ENCODE data around the gene GMNC. TPM values are rescaled to one million over a fixed set of nuclear protein-coding genes. Genes with fewer than 3 reads are reported as not detected.

Gene GMNC
- polyA plus RNA-seq, 3 donors from 2014 or later, result not detected

DNA sequence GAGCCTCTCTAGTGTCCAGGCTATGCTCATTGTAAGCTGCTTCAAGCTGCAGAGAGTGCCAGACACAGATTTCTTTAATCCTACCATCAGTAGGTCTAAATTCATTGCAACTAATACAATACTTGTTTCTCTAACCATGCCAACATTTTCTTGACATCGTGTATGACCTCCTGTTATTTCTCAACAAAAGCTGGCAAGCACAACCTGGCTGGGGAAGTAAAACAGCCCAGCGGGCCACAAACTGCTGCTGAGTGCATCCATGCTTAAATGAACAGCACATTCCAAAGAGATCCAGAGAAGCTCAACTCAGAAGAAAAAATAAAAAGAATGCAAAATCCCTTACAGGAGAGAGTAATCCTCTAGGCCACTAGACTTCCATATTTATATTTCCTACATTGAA is 36.5 kb downstream of the GMNC start:
- H3K27me3 Mint-ChIP-seq (ENCODE audit: low read depth in 3 of 3), result no peaks in the 10 kb centered on the region
- DNase-seq, result no peak
- H3K4me3 Mint-ChIP-seq, result no peak overlapping the region
- no peaks in the 10 kb centered on the region for H3K4me1 Mint-ChIP-seq
- H3K27ac Mint-ChIP-seq, result no peak overlapping the region
- H3K9me3 Mint-ChIP-seq, result peaks cover 0 to 19% (median 6%) of the 10 kb centered on the region in 6 donors
- no peaks in the 10 kb centered on the region for H3K36me3 Mint-ChIP-seq

DNA sequence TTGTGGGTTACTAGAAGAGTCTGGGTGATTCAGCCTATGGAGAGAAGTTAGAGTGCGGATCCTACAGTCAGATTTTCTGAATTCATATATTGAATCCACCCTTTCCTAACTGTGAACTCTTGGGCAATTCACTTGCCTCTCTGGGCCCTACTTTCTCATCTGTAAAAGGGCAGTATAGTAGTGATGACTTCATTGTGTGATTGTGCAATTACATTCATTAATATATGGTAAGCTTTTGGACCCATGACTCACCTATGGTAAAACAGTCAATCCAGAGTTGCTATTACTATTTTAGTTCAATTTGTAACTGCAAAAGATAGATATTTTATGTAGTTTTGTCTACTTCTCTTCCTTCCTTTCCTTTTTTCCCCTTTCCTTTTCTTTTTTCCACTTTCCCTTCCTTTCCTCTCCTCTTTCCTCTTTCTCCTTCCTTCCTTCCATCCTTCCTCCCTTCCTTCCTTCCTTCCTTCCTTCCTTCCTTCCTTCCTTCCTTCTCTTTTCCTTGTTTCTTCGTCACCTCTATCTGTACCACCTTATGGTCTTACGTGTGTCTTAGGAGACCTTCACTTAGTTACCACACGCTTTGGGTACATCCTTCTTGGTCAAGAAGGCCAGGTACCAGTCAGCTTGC is 37.0 kb downstream of the GMNC start:
- Mint-ChIP-seq H3K27ac (no peak overlapping the region), H3K27me3 (ENCODE audit: low read depth in 3 of 3) (no peaks in the 10 kb centered on the region), H3K4me3 (no peak overlapping the region), H3K4me1 (no peaks in the 10 kb centered on the region), H3K9me3 (peaks cover 0 to 14% (median 5%) of the 10 kb centered on the region in 6 donors), H3K36me3 (no peaks in the 10 kb centered on the region)
- no peak for DNase-seq

DNA sequence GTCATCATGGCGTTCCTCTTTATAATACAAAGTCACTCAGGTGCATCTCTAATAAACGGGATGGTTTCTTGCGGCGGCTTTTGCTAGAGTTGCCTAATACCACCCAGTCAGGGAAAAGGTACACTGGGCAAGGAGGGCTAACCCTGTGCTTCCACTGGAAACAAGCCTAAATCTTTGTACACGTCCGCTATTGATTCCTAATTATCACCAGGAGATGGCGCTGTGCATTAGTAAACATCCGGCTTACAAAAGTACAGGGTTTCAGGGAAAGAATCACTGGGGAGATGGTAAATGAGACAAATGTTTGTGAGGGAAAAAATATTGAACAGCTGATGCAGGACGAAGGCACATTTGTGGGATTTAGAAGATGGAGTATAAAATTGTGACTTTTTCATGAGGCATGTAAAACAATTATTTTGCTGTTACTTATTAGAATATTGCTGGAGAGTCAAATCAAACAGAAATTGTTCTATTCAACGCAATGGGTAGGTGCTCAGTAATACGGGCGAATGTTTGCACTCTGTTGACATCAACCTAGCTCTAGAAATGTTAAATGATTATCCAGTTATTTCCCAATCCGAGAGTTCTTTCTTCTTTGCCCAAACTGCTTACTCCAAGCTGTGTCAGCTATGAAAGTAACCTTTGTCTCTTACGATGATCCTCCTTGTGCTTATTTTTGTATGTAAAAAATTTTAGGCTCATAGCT is 50.6 kb downstream of the GMNC start:
- no peak overlapping the region for H3K4me3 Mint-ChIP-seq
- DNase-seq, result no peak
- H3K27ac Mint-ChIP-seq, result no peak overlapping the region
- peaks cover 0 to 4% (median 0%) of the 10 kb centered on the region in 6 donors for H3K9me3 Mint-ChIP-seq
- no peaks in the 10 kb centered on the region for H3K4me1 Mint-ChIP-seq
- no peaks in the 10 kb centered on the region for H3K27me3 Mint-ChIP-seq (ENCODE audit: low read depth in 3 of 3)
- no peaks in the 10 kb centered on the region for H3K36me3 Mint-ChIP-seq

DNA sequence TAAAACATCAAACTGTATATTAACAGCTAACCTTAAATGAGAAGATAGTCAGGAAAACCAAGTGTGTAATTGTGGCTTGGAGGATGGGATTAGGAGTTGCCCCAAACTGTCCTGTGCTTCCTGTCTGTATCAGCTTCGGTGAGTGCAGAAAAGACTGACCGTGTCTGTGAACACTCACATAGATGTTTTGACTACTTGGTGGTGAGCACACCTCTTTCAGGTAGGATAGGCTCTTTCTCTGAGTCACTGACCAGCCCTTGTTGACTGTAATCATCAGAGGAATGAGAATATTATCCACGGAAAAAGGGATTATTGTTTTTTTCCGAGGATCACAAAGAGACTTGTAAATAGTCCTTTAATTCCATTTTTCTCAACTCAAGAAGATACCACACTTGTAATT is 51.5 kb downstream of the GMNC start:
- Mint-ChIP-seq H3K4me3 (no peak overlapping the region), H3K27me3 (ENCODE audit: low read depth in 3 of 3) (no peaks in the 10 kb centered on the region), H3K4me1 (no peaks in the 10 kb centered on the region), H3K27ac (no peak overlapping the region), H3K36me3 (no peaks in the 10 kb centered on the region), H3K9me3 (peaks cover 0 to 4% (median 0%) of the 10 kb centered on the region in 6 donors)
- DNase-seq, result no peak

DNA sequence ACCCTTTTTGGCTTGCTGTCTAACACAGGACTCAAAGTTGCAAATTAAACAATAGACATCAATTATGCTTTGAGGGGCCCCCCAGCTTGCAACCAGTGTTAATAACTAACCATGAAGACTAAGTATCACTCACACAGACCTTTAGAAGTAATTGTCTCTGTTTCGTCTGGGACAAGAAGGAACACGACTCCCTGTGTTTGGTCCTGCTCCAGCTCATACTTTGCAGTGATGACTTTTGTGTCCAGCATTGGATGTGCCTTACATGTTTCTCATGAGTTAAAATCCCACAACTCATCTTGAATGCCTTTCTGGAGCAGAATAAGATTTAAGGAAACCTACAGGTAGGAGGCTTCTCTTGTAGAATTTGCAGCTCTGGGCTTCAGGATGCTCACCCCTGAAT is 53.1 kb downstream of the GMNC start:
- DNase-seq, result no peak
- no peaks in the 10 kb centered on the region for H3K36me3 Mint-ChIP-seq
- H3K4me1 Mint-ChIP-seq, result no peaks in the 10 kb centered on the region
- H3K9me3 Mint-ChIP-seq, result peaks cover 0 to 4% (median 0%) of the 10 kb centered on the region in 6 donors
- H3K27me3 Mint-ChIP-seq (ENCODE audit: low read depth in 3 of 3), result no peaks in the 10 kb centered on the region
- no peak overlapping the region for H3K4me3 Mint-ChIP-seq
- no peak overlapping the region for H3K27ac Mint-ChIP-seq

DNA sequence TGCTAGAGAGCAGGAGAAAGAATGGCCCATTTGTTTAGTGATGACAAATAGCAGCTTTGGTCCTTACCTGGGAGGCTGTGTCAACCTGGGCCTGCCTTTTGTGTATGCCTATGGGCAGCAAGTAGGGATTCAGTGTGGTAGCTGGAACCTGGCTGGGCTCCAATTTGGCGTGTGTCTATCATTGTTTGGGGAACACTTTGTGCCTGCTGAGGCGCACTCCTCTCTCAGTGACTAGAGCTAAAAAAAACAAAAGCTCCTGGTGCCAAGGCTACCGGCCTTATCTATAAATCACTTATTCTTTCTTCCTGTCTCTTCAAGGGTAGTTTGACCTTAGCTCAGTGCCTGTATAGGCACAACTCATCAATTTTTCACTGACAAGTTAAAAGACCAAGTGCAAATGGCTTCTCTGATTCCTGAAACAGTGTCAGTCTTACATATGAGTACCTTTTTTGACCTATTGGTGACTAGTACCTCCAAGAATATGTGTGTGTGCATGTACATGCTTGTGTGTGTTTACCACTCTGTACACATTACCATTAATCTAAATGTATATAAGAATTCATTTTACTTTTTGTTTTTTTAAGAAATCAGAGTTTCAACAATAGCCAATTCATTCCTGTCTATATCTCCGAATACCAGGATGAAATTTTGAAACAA is 54.6 kb downstream of the GMNC start:
- Mint-ChIP-seq H3K27ac (no peak overlapping the region), H3K27me3 (ENCODE audit: low read depth in 3 of 3) (no peaks in the 10 kb centered on the region), H3K4me3 (no peak overlapping the region), H3K36me3 (no peaks in the 10 kb centered on the region), H3K4me1 (no peaks in the 10 kb centered on the region), H3K9me3 (peaks cover 0 to 4% (median 0%) of the 10 kb centered on the region in 6 donors)
- no peak for DNase-seq
